Neural cell (in vitro differentiated cells): ENCODE measurements around the gene MLC1. TPM values are rescaled to one million over a fixed set of nuclear protein-coding genes. Genes with fewer than 3 reads are reported as not detected.

ENCODE experiments used
- H2AFZ ChIP-seq: fragments of 200-600, 300-800 bp; sonication (generic), shearing (Covaris generic); 2 replicates; pipeline ENCODE4 v1.6.0; 2014; ENCODE audit warnings: low read depth, mild to moderate bottlenecking, antibody characterized with exemption, low read length, moderate library complexity
- H3F3A ChIP-seq: fragments of 200-600 bp; shearing (Covaris generic); 2 replicates; pipeline ENCODE4 v1.6.1; 2016; ENCODE audit warnings: mild to moderate bottlenecking, moderate library complexity, mixed read lengths, antibody characterized with exemption, low read length; ENCODE audit not compliant: insufficient read depth, poor library complexity, severe bottlenecking
- H3K27ac ChIP-seq: fragments of 200-600, 300-800 bp; sonication (generic), shearing (Covaris generic); 2 replicates; pipeline ENCODE4 v1.5.1; 2014; ENCODE audit warnings: mild to moderate bottlenecking, low read length, moderate library complexity
- H3K27me3 ChIP-seq: fragments of 300-800, 200-600 bp; sonication (generic), shearing (Covaris generic); 2 replicates; pipeline ENCODE4 v1.6.0; 2014; ENCODE audit warnings: mild to moderate bottlenecking, low read depth, low read length, moderate library complexity; ENCODE audit not compliant: insufficient read depth
- H3K36me3 ChIP-seq: fragments of 300-800, 200-600 bp; sonication (generic), shearing (Covaris generic); 2 replicates; pipeline ENCODE4 v1.5.1; 2014; ENCODE audit warnings: mild to moderate bottlenecking, antibody characterized with exemption, low read length, moderate library complexity; ENCODE audit not compliant: insufficient read depth
- H3K4me2 ChIP-seq: fragments of 300-800, 200-600 bp; sonication (generic), shearing (Covaris generic); 2 replicates; pipeline ENCODE4 v1.6.0; 2014; ENCODE audit warnings: mild to moderate bottlenecking, low read length
- H3K4me3 ChIP-seq: fragments of 300-800, 200-600 bp; sonication (generic), shearing (Covaris generic); 2 replicates; pipeline ENCODE4 v1.5.1; 2014; ENCODE audit warnings: mild to moderate bottlenecking, low read length, moderate library complexity
- H3K79me2 ChIP-seq: fragments of 200-600 bp; shearing (Covaris generic); replicated peaks from 2 replicates; pipeline ENCODE4 v1.6.0; 2014; ENCODE audit warnings: mild to moderate bottlenecking, low read length, moderate library complexity; ENCODE audit not compliant: insufficient read depth
- H3K9ac ChIP-seq: fragments of 300-800, 200-600 bp; sonication (generic), shearing (Covaris generic); 2 replicates; pipeline ENCODE4 v1.6.1; 2016; ENCODE audit warnings: mild to moderate bottlenecking, low read length, mixed read lengths
- H3K9me2 ChIP-seq: fragments of 200-600 bp; shearing (Covaris generic); 2 replicates; pipeline ENCODE4 v1.6.1; 2016; ENCODE audit warnings: mild to moderate bottlenecking, low read length, mixed read lengths; ENCODE audit not compliant: insufficient read depth
- H3K9me3 ChIP-seq: fragments of 200-600, 300-800 bp; sonication (generic), shearing (Covaris generic); 2 replicates; pipeline ENCODE4 v1.6.1; 2016; ENCODE audit warnings: mild to moderate bottlenecking, mixed run types, low read length, moderate library complexity, mixed read lengths
- H4K20me1 ChIP-seq: fragments of 200-600 bp; shearing (Covaris generic); 2 replicates; pipeline ENCODE4 v1.6.1; 2016; ENCODE audit warnings: mild to moderate bottlenecking, mixed run types; ENCODE audit not compliant: insufficient read depth
- EP300 ChIP-seq: fragments of 450-650 bp; conservative IDR thresholded peaks from 2 replicates; pipeline ENCODE4 v1.6.1; 2014; ENCODE audit warnings: antibody characterized with exemption, mild to moderate bottlenecking, moderate library complexity; ENCODE audit not compliant: poor library complexity, severe bottlenecking
- EZH2 ChIP-seq: fragments of 200-600, 300-800 bp; shearing (Covaris generic), sonication (generic); IDR thresholded peaks from 2 replicates; pipeline ENCODE4 v1.6.1; 2014; ENCODE audit warnings: antibody characterized with exemption, low read length, borderline replicate concordance, mild to moderate bottlenecking; ENCODE audit not compliant: insufficient read depth, poor library complexity, severe bottlenecking
- MXI1 ChIP-seq: fragments of 450-650 bp; conservative IDR thresholded peaks from 2 replicates; pipeline ENCODE4 v1.6.1; 2014; ENCODE audit warnings: antibody characterized with exemption, mild to moderate bottlenecking; ENCODE audit not compliant: poor library complexity, severe bottlenecking
- POLR2AphosphoS5 ChIP-seq: IDR thresholded peaks from 2 replicates; pipeline ENCODE4 v1.6.1; 2012
- RAD21 ChIP-seq: fragments of 450-650 bp; conservative IDR thresholded peaks from 2 replicates; pipeline ENCODE4 v1.6.1; 2014; ENCODE audit warnings: antibody characterized with exemption, mild to moderate bottlenecking, moderate library complexity
- SMC3 ChIP-seq: fragments of 450-650 bp; conservative IDR thresholded peaks from 2 replicates; pipeline ENCODE4 v1.6.1; 2014; ENCODE audit warnings: antibody characterized with exemption, mild to moderate bottlenecking, moderate library complexity; ENCODE audit not compliant: poor library complexity
- TAF1 ChIP-seq: IDR thresholded peaks from 2 replicates; pipeline ENCODE4 v1.6.1; 2012; ENCODE audit warnings: low read depth
- polyA plus RNA-seq: library from polyadenylated mRNA; depleted of rRNA; stranded (reverse); fragments of >200 nt; gene quantifications from 2 replicates; pipeline ENCODE4 v1.2.3, GENCODE V29; 2014
- TF ChIP-seq, protein P1 (sequence below): IDR thresholded peaks from 2 replicates; pipeline ENCODE4 v1.6.1; 2012; ENCODE audit warnings: borderline replicate concordance
- TF ChIP-seq, protein P2 (sequence below): fragments of 450-650 bp; IDR thresholded peaks from 2 replicates; pipeline ENCODE4 v1.5.1; 2014; ENCODE audit warnings: antibody characterized with exemption, mild to moderate bottlenecking, moderate library complexity; ENCODE audit not compliant: poor library complexity, severe bottlenecking

Gene MLC1
- polyA plus RNA-seq, 1 donor from 2014 or later: not detected

DNA sequence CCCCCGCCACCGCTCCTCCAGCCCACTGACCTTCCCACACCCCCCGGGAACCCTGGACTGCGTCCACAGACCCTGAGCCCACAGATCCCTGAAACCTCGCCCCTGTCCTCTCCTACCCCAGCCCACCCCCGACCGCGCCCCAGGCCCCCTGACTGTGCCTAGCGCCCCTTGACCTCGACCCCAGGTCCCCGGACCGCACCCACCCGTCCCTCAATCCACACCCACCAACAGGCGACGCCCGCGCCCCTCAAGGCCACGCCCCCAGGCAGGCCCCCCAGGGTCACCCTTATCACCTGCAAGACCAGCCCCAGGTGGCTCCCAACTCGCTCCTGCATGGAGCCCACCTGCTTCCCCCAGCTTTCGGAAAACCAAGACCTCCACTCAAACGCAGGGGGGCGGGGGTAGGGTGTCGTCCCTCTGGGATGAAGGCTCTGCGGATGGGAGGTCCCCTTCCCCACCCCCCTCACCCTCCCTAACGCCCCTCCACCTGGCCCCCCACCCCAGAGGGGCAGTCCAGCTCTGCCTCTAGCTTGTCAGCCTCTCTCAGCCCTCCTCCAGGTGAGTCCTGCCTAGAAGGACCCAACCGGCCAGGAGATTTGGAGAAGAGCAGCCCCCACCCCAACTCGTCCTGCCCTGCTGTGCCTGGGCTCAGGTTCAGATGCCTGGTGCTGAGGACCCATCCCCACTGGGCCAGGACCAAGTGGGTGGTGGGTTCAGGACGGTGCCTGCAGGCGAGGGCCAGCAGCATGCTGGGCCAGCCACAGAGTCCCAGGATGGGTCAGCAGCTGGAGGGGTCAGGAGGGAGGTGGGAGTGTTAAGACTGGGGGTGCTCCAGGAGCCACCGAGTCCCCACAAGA is 69.5 kb downstream of the MLC1 start:
- no peak for TF ChIP-seq POLR2AphosphoS5
- no peaks in the 10 kb centered on the region for H3F3A ChIP-seq
- H3K27ac ChIP-seq: no peak overlapping the region

DNA sequence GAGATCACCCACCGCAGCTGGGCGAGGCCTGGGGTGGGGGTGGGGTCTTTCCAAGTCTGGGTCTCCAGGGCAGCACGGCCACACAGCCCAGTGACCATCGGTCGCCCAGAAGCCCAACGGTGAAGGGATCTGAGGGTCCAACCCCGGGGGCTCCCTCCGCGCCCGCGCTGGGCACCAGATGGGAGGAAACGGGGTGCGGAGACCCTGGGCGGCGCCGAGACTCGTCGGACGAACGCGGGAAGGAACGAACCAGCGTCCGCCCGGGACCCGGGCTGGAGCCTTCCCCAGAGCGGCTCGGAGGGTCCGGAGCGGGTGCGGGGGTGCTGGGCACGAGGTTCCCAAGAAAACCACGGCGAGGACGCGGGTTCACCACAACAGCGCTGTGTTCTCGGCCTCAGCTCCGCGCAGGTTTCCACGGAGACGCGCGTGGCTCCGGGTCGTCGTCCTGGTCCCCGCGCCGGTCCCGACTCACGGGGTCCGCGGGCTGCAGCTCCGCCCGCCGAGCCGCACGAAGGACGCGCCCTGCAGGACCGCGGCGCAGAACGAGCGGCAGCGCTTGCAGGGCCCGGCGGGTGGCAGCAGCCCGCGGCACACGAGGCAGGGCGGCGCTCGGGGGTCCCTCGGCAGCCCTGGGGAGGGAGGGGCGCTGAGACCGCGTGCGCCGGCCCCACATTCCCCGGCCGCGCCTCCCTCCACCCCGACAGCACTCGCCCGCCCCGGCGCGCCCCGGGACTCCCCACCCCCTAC is 70.4 kb downstream of the MLC1 start:
- TF ChIP-seq, protein P1, sequence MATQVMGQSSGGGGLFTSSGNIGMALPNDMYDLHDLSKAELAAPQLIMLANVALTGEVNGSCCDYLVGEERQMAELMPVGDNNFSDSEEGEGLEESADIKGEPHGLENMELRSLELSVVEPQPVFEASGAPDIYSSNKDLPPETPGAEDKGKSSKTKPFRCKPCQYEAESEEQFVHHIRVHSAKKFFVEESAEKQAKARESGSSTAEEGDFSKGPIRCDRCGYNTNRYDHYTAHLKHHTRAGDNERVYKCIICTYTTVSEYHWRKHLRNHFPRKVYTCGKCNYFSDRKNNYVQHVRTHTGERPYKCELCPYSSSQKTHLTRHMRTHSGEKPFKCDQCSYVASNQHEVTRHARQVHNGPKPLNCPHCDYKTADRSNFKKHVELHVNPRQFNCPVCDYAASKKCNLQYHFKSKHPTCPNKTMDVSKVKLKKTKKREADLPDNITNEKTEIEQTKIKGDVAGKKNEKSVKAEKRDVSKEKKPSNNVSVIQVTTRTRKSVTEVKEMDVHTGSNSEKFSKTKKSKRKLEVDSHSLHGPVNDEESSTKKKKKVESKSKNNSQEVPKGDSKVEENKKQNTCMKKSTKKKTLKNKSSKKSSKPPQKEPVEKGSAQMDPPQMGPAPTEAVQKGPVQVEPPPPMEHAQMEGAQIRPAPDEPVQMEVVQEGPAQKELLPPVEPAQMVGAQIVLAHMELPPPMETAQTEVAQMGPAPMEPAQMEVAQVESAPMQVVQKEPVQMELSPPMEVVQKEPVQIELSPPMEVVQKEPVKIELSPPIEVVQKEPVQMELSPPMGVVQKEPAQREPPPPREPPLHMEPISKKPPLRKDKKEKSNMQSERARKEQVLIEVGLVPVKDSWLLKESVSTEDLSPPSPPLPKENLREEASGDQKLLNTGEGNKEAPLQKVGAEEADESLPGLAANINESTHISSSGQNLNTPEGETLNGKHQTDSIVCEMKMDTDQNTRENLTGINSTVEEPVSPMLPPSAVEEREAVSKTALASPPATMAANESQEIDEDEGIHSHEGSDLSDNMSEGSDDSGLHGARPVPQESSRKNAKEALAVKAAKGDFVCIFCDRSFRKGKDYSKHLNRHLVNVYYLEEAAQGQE: no peak
- TF ChIP-seq, protein P2, sequence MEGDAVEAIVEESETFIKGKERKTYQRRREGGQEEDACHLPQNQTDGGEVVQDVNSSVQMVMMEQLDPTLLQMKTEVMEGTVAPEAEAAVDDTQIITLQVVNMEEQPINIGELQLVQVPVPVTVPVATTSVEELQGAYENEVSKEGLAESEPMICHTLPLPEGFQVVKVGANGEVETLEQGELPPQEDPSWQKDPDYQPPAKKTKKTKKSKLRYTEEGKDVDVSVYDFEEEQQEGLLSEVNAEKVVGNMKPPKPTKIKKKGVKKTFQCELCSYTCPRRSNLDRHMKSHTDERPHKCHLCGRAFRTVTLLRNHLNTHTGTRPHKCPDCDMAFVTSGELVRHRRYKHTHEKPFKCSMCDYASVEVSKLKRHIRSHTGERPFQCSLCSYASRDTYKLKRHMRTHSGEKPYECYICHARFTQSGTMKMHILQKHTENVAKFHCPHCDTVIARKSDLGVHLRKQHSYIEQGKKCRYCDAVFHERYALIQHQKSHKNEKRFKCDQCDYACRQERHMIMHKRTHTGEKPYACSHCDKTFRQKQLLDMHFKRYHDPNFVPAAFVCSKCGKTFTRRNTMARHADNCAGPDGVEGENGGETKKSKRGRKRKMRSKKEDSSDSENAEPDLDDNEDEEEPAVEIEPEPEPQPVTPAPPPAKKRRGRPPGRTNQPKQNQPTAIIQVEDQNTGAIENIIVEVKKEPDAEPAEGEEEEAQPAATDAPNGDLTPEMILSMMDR: peak; percentile 45
- TF ChIP-seq TAF1: no peak
- no peak for TF ChIP-seq POLR2AphosphoS5
- Histone ChIP-seq H3K79me2 (no peaks in the 10 kb centered on the region), H3K27me3 (peaks cover 54% of the 10 kb centered on the region), H3K4me2 (no peak overlapping the region), H3K4me3 (peak overlapping the region; percentile 57), H3K9me2 (no peaks in the 10 kb centered on the region), H3K9ac (no peak overlapping the region), H3K27ac (no peak overlapping the region), H4K20me1 (no peaks in the 10 kb centered on the region), H3K36me3 (no peaks in the 10 kb centered on the region), H3F3A (no peaks in the 10 kb centered on the region), H3K9me3 (peaks cover 4% of the 10 kb centered on the region), H2AFZ (no peak overlapping the region)

More for the DNA sequence above, 69.5 kb downstream of the MLC1 start:
- H3K9ac ChIP-seq: no peak overlapping the region
- H4K20me1 ChIP-seq: no peaks in the 10 kb centered on the region
- H3K9me2 ChIP-seq: no peaks in the 10 kb centered on the region
- no peaks in the 10 kb centered on the region for H3K79me2 ChIP-seq
- peaks cover 6% of the 10 kb centered on the region for H3K9me3 ChIP-seq
- H3K36me3 ChIP-seq: no peaks in the 10 kb centered on the region
- no peak overlapping the region for H3K4me2 ChIP-seq
- H2AFZ ChIP-seq: no peak overlapping the region
- no peak overlapping the region for H3K4me3 ChIP-seq
- peaks cover 54% of the 10 kb centered on the region for H3K27me3 ChIP-seq

DNA sequence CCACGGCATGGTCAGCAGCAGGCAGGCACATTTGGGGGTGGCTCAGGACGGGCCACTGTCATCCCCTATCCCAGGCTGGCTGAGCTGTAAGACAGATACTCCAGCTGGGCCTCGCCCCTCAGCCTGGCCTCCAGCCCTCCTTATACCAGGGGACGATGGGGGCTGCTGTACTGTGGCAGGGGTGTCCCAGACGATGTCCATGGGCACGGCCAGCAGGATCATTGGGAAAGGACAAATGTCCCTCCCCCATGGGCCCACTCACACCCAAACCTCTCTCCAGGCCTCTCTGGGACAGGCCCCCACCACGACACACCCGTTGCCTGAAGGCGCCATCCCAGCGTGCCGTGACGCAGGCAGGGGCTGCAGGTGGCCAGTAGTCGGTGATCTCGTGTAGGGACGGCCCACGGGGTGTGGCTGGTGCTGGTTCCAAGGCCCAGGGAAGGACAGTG is 71.1 kb downstream of the MLC1 start:
- no peak overlapping the region for H3K9ac ChIP-seq
- no peak overlapping the region for H3K4me3 ChIP-seq
- H4K20me1 ChIP-seq: no peaks in the 10 kb centered on the region
- H2AFZ ChIP-seq: no peak overlapping the region
- no peak overlapping the region for H3K4me2 ChIP-seq
- H3K36me3 ChIP-seq: no peaks in the 10 kb centered on the region
- H3F3A ChIP-seq: no peaks in the 10 kb centered on the region
- H3K9me3 ChIP-seq: no peaks in the 10 kb centered on the region
- H3K9me2 ChIP-seq: no peaks in the 10 kb centered on the region
- H3K27ac ChIP-seq: no peak overlapping the region
- no peaks in the 10 kb centered on the region for H3K79me2 ChIP-seq
- H3K27me3 ChIP-seq: peaks cover 54% of the 10 kb centered on the region
- TF ChIP-seq MXI1: no peak
- no peak for TF ChIP-seq POLR2AphosphoS5
- no peak for TF ChIP-seq RAD21
- no peak for TF ChIP-seq SMC3
- TF ChIP-seq TAF1: no peak
- no peak for TF ChIP-seq EZH2
- no peak for TF ChIP-seq EP300
- TF ChIP-seq, protein P1: no peak
